Keratinocyte (primary cell): ENCODE results near the gene MOB1B. TPM values are rescaled to one million over a fixed set of nuclear protein-coding genes. Genes with fewer than 3 reads are reported as not detected.

Experiments used
- DNase-seq: peaks from one replicate; pipeline ENCODE4 v3.0.0-alpha.2; 2011; ENCODE audit warnings: low read depth, missing footprints, low spot score
- FAIRE-seq: peaks from 2 replicates; lab custom pipeline; 2011; peaks lifted over from hg19 to GRCh38; lab: Jason Lieb, UNC
- H2AFZ ChIP-seq: 2 replicates; pipeline ENCODE4 v1.6.0; 2012; ENCODE audit warnings: low read length, control low read depth, inconsistent platforms; ENCODE audit not compliant: control insufficient read depth
- H3K27ac ChIP-seq: 2 replicates; pipeline ENCODE4 v1.5.1; 2011; ENCODE audit warnings: low read length; ENCODE audit not compliant: control insufficient read depth, insufficient read depth
- H3K27me3 ChIP-seq: 3 replicates; pipeline ENCODE4 v1.6.0; 2011; ENCODE audit warnings: low read length; ENCODE audit not compliant: control insufficient read depth, insufficient read depth; ENCODE audit errors: extremely low read depth
- H3K36me3 ChIP-seq, 2 experiments: 2 replicates in 1 of 2; 3 replicates in 1 of 2; pipeline ENCODE4 v1.5.1; 2011; ENCODE audit warnings: low read length in 2 of 2, mild to moderate bottlenecking in 1 of 2; ENCODE audit not compliant: control insufficient read depth in 2 of 2, insufficient read depth in 2 of 2; ENCODE audit errors: extremely low read depth in 1 of 2
- H3K4me1 ChIP-seq: 3 replicates; pipeline ENCODE4 v1.5.1; 2011; ENCODE audit warnings: low read length; ENCODE audit not compliant: control insufficient read depth, insufficient read depth; ENCODE audit errors: extremely low read depth
- H3K4me2 ChIP-seq: 3 replicates; pipeline ENCODE4 v1.6.0; 2011; ENCODE audit warnings: low read depth, low read length; ENCODE audit not compliant: control insufficient read depth, insufficient read depth; ENCODE audit errors: extremely low read depth
- H3K4me3 ChIP-seq, 3 experiments: fragments of 200-600 bp in 1 of 3; sonication (generic) in 1 of 3; 2 replicates in 2 of 3; 3 replicates in 1 of 3; pipeline ENCODE4 v1.5.1; 2011 to 2016; ENCODE audit warnings: low read length in 3 of 3, mild to moderate bottlenecking in 3 of 3, control low read depth in 2 of 3, inconsistent platforms in 1 of 3, low read depth in 1 of 3, mixed read lengths in 1 of 3, mixed run types in 1 of 3, moderate library complexity in 1 of 3; ENCODE audit not compliant: control insufficient read depth in 2 of 3, insufficient read depth in 2 of 3; ENCODE audit errors: extremely low read depth in 1 of 3
- H3K79me2 ChIP-seq: 2 replicates; pipeline ENCODE4 v1.6.0; 2012; ENCODE audit warnings: low read length; ENCODE audit not compliant: control insufficient read depth, insufficient read depth
- H3K9ac ChIP-seq: 3 replicates; pipeline ENCODE4 v1.6.0; 2011; ENCODE audit warnings: low read length; ENCODE audit not compliant: control insufficient read depth, insufficient read depth; ENCODE audit errors: extremely low read depth
- H3K9me1 ChIP-seq: 3 replicates; pipeline ENCODE4 v1.6.0; 2011; ENCODE audit warnings: low read length; ENCODE audit not compliant: control insufficient read depth, insufficient read depth; ENCODE audit errors: extremely low read depth
- H3K9me3 ChIP-seq: 2 replicates; pipeline ENCODE4 v1.5.1; 2012; ENCODE audit warnings: low read depth, low read length; ENCODE audit not compliant: control insufficient read depth
- H4K20me1 ChIP-seq: 3 replicates; pipeline ENCODE4 v1.6.0; 2011; ENCODE audit warnings: low read length; ENCODE audit not compliant: control insufficient read depth, insufficient read depth; ENCODE audit errors: extremely low read depth
- CTCF ChIP-seq, 3 experiments: IDR thresholded peaks in 1 of 3; conservative IDR thresholded peaks in 1 of 3; optimal IDR thresholded peaks in 1 of 3; 2 replicates in 2 of 3; 3 replicates in 1 of 3; pipeline versions ENCODE3 to v1.5.1; 2011; ENCODE audit warnings: low read length in 3 of 3, mild to moderate bottlenecking in 3 of 3, moderate library complexity in 2 of 3, control low read depth in 1 of 3, inconsistent platforms in 1 of 3; ENCODE audit not compliant: insufficient read depth in 2 of 3; ENCODE audit errors: extremely low read depth in 1 of 3
- EZH2 ChIP-seq: IDR thresholded peaks from one replicate; pipeline ENCODE4 v1.6.1; 2012; ENCODE audit warnings: inconsistent platforms, mild to moderate bottlenecking, low read length, moderate library complexity
- dilution Hi-C: fragments of 300-500 bp; cut with MboI; formaldehyde crosslinking; loops from one replicate; pipeline ENCODE4 v1.7.0; 2020; ENCODE audit warnings: low sequenced_read_pairs; ENCODE audit not compliant: extremely low pct_ligation_motif_present
- polyA plus RNA-seq, 5 experiments: library from polyadenylated mRNA; depleted of rRNA in 3 of 5; stranded (reverse) in 3 of 5; stranded (forward) in 1 of 5; unstranded in 1 of 5; fragments of >200 nt; gene quantifications; 1 replicate in 1 of 5; 2 replicates in 3 of 5; 3 replicates in 1 of 5; pipeline versions ENCODE4 v1.2.1 to v1.2.3, GENCODE V29; 2011 to 2012; ENCODE audit warnings: missing spikeins in 2 of 5, low read depth in 1 of 5, low replicate concordance in 1 of 5

MOB1B gene
- polyA plus RNA-seq, 1 donor (not counting 4 experiments of a cell fraction or from before 2014, with no cell fraction given): 15.6 TPM

- Histone ChIP-seq H3K4me3 (no peak overlapping the region), H3K9me1 (no peaks in the 10 kb centered on the region), H3K4me1 (no peaks in the 10 kb centered on the region), H3K27me3 (no peaks in the 10 kb centered on the region), H2AFZ (no peak overlapping the region), H3K36me3 (no peaks in the 10 kb centered on the region), H3K79me2 (no peaks in the 10 kb centered on the region), H3K27ac (no peak overlapping the region), H3K4me2 (no peak overlapping the region), H3K9ac (no peak overlapping the region), H3K9me3 (no peaks in the 10 kb centered on the region), H4K20me1 (no peaks in the 10 kb centered on the region)
- TF ChIP-seq CTCF (optimal IDR thresholded peaks at IDR 0.05 in 1 of 3, IDR thresholded peaks at IDR 0.05 in 1 of 3, conservative IDR thresholded peaks at IDR 0.05 in 1 of 3; ENCODE audit: extremely low read depth in 1 of 3, insufficient read depth in 2 of 3, low read length in 3 of 3) (no peak), EZH2 (no peak)
- dilution Hi-C loops: no loop called here
- DNase-seq: no peak
- no peak for FAIRE-seq
These were observed 24.6 kb upstream of the MOB1B start for GRCh38 chr4:70877556-70877955.

GRCh38 chr4:70880739-70881138, 21.4 kb upstream of the MOB1B start:
- Histone ChIP-seq H3K4me3 (no peak overlapping the region), H2AFZ (no peak overlapping the region)
- no peak for FAIRE-seq

More at GRCh38 chr4:70880739-70881138, 21.4 kb upstream of the MOB1B start:
- Histone ChIP-seq H3K9ac (no peak overlapping the region), H3K4me1 (no peaks in the 10 kb centered on the region), H3K9me1 (no peaks in the 10 kb centered on the region), H3K79me2 (no peaks in the 10 kb centered on the region), H3K4me2 (no peak overlapping the region), H3K27ac (no peak overlapping the region), H3K9me3 (no peaks in the 10 kb centered on the region), H3K36me3 (no peaks in the 10 kb centered on the region), H4K20me1 (no peaks in the 10 kb centered on the region), H3K27me3 (no peaks in the 10 kb centered on the region)
- DNase-seq: no peak
- dilution Hi-C loops: no loop called here
- TF ChIP-seq EZH2 (no peak), CTCF (optimal IDR thresholded peaks at IDR 0.05 in 1 of 3, IDR thresholded peaks at IDR 0.05 in 1 of 3, conservative IDR thresholded peaks at IDR 0.05 in 1 of 3; ENCODE audit: extremely low read depth in 1 of 3, insufficient read depth in 2 of 3, low read length in 3 of 3) (no peak)
